HPDE6-E6E7 (cell line): ENCODE results near the gene SLC30A1.
"Not testable (repeated sequence)": the region's sequence is repeated elsewhere in the genome, so short reads cannot be mapped to it uniquely, and the experiment has no call there.

Experiments
- DNase-seq: peaks from one replicate; pipeline ENCODE4 v3.0.0; 2011; ENCODE audit warnings: missing footprints; ENCODE audit errors: extremely low spot score

The SLC30A1 gene

GRCh38 chr1:211583011-211583992 is 4.3 kb upstream of the SLC30A1 start:
- DNase-seq, result no peak

GRCh38 chr1:211581526-211581925 is 2.6 kb upstream of the SLC30A1 start:
- no peak for DNase-seq

GRCh38 chr1:211580303-211580687 is 1.3 kb upstream of the SLC30A1 start:
- DNase-seq, result no peak

- peak; percentile 61 for DNase-seq
These were observed 710 bp upstream of the SLC30A1 start for GRCh38 chr1:211579440-211580302.

DNA sequence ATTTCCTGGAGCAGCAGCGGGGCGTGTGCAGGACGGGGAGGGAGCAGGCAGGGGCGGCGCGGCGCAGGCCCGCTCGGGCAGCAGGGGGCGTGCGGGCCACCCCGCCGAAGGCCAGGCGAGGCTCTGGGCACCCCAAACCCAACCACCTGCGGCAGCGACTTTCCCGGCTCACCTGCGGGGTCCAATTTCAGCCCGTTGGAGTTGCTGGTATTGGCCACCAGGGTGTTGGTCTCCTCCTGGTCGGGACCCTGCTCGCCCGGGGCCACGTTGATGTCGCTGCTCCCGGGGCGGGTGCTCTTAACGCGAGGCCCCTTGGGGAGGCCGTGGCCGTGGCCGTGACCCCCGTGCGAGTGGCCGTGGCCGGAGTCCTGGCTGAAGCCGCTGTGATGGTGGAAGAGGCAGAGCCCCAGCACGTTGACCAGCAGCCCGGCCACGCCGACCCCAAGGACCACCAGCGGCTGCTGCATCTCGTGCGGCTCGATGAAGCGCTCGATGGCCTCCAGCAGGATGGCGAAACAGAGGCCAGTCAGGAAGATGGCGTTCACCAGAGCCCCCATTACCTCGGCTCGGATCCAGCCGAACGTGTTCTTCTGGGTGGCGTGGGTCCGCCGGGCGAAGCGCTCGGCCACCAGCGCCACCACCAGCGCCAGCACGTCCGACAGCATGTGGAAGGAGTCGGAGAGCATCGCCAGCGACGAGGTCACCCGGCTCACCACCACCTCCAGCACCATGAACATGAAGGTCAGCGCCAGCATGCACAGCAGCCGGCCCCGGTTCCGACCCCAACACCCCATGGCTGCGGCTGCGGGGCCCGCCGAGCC is 932 bp downstream of the SLC30A1 start:
- DNase-seq, result peak; percentile 79

DNA sequence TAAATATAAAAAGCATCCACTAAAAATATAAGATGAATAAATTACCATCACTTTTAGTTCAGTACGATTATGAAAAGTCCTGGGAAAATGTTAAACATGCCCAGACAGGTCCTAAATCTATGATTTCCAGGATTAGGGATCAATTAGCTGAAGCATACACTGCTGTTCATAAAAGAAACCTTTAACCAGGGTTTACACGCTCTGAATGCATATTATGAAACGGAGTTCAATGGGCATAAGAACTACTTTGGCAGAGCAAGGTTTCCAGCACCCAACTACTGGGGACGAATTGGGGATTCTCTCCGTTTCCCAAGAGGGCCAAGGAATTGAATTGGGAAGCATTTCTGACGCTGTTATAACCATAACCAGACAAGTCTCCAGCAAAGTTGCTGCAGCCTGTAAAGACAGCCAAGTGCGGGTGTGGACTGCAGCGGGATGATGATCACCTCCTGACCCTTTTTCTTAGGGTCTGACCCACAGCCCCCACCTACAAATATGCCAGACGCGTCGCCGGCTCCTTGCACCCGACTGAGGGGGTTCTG is 1.6 kb downstream of the SLC30A1 start:
- no peak for DNase-seq

- DNase-seq, result no peak
These were observed 2.2 kb downstream of the SLC30A1 start for GRCh38 chr1:211576717-211577116.

- no peak for DNase-seq
These were observed 4.3 kb downstream of the SLC30A1 start for GRCh38 chr1:211574705-211575104.

DNA sequence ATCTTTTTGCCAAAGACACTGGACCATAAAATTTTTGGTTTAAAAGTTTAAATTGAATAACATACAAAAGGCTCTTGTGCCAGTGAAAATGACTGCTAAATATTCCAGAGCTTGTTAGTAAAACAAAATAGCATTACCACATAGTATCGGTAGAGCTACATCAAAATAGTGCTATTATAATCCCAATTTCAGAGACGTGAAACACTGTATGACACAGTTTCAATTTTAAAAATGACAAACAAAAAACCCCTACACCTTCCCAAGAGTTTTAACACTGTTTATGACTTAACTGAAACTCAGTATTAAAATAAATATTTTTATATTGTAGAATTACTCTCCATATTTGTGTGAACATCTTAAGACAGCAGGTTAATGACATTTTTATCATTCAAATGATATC is 7.0 kb downstream of the SLC30A1 start:
- no peak for DNase-seq

DNA sequence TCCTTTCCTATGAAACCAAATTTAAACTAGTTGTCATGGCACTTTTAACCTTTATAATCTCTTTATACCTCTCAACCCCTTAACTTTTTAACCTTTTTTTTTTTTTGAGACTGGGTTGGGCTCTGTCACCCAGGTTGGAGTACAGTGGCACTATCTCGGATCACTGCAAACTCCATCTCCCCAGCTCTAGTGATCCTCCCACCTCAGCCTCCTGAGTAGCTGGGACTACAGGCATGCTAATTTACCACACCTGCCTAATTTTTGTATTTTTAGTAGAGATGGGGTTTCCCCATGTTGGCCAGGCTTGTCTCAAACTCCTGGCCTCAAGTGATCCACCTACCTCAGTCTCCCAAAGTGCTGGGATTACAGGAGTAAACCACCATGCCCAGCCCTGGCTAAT is 8.6 kb downstream of the SLC30A1 start:
- DNase-seq, result not testable (repeated sequence)

GRCh38 chr1:211566431-211567025 is 12.4 kb downstream of the SLC30A1 start:
- DNase-seq, result no peak

DNA sequence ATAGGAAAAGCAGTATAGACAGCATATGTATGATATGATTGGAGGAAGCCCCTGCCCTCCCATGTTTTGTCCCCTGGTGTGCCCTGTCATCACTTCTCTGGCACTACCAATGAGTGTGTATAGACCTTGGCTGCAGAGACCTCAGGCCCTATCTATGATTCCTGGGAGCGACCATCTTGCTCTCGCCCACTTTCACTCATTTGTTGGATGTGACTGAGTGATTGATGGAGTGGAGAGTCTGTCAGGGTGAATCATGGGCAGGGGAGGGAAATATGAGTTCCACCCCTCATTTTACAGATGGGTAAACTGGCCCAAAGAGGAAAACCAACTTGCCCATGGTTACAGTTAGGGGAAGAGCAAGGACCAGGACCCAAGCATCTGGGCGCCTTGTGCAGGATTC is 14.9 kb downstream of the SLC30A1 start:
- DNase-seq, result no peak

DNA sequence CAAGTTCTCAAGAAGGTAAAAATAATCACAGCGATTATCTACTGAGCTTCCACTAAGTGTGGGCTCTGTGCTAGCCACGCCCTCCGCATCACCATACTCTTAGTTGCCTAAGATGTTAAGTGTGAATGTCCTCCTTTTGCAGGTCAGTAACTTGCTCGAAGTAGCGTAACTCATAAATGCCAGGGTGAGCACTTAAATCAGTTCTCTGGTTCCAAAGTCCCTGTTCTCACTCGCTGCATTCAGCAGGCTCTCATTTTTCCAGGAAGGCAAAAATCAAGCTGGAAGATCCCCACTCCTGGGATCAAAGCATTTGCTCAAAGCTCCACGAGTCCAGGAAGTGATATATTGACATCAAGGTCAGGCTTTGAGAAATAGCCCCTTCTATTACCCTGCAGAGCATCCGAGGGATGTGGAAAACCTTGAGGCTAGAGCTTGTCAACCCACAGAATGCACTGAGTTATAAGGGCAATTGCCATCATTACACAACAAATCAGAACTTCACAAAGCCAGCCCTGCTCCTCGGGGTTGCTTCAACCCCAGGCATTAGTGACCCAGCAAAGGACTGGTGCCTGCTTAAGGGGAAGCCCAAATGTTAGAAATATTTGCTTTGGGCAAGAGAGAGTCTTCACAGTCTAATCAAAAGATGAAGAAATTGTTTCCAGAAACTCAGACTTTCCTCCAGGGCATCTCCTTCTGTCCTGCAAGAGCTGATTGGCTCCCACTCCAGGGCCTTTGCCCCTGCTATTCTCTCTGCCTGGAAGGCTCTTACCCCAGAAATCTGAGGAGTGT is 19.5 kb downstream of the SLC30A1 start:
- no peak for DNase-seq

- no peak for DNase-seq
These were observed 20.9 kb downstream of the SLC30A1 start for GRCh38 chr1:211557894-211558625.

DNA sequence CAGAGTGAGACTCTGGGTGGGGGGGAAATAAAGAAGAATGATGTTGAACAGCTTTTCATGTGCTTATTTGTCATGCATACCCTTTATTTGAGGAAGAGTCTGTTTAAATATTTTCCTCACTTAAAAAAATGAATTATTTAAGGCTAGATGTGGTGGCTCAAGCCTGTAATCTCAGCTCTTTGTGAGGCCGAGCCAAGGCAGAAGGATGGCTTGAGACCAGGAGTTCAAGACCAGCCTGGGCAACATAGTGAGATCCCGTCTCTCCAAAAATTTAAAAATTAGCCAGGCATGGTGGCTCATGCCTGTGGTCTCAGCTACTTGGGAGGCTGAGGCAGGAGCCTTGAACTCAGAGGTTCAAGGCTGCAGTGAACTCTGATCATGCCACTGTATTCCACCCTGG is 25.4 kb downstream of the SLC30A1 start:
- DNase-seq, result no peak

- peak; percentile 56 for DNase-seq
These were observed 27.1 kb downstream of the SLC30A1 start for GRCh38 chr1:211551638-211552460.

GRCh38 chr1:211549092-211549711 is 29.8 kb downstream of the SLC30A1 start:
- DNase-seq, result no peak
